H1 (cell line): Measurements from ENCODE around the gene FAM9C.

Experiments used
- CEBPB ChIP-seq: IDR thresholded peaks from 2 replicates; pipeline ENCODE4 v1.6.1; 2012; ENCODE audit warnings: low read depth, low read length
- POLR2A ChIP-seq, 2 experiments: IDR thresholded peaks; 1 replicate in 1 of 2; 2 replicates in 1 of 2; pipeline ENCODE4 v1.6.1; 2011; ENCODE audit warnings: low read depth in 2 of 2, low read length in 2 of 2, mild to moderate bottlenecking in 2 of 2; ENCODE audit errors: control extremely low read depth in 1 of 2

- TF ChIP-seq POLR2A (IDR thresholded peaks at IDR 0.05; ENCODE audit: control extremely low read depth in 1 of 2, low read depth in 2 of 2, low read length in 2 of 2) (no peak), CEBPB (no peak)
Observed at GRCh38 chrX:13074297-13075262, 30.2 kb upstream of the FAM9C start.
